Left hindlimb (tissue), 1 donor: ENCODE data around the gene CAMTA1.
A peak's percentile ranks its signal among the peaks of the same experiment; 100 is the strongest.

Experiments used
- DNase-seq: peaks from one replicate; pipeline ENCODE4 v3.0.0-alpha.2; 2018

The CAMTA1 gene

GRCh38 chr1:7613851-7614205 is 828.6 kb downstream of the CAMTA1 start:
- DNase-seq: peak; percentile 12

DNA sequence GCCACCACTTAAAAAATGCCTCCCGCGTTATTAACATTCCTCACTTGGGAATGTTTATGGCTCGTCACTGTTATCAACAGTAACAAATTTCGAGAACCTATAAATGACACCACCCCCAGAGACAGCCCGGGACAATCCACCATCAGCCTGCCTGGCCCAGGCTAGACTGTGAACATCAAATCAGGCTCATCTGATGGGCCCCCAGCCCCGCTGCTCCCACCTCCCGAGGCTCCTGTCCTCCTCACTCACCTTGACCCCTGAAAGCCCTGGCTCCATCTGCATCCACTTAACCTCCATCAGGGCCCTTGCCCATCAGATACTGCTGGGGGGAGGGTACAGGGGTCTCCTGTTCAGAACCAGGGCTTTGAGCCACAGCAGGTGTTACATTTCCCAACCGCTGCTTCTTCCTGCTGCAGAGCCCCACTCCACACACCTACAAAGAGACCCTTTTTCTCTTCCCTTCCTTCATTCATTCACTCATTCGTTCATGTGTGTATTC is 829.4 kb downstream of the CAMTA1 start:
- no peak for DNase-seq

DNA sequence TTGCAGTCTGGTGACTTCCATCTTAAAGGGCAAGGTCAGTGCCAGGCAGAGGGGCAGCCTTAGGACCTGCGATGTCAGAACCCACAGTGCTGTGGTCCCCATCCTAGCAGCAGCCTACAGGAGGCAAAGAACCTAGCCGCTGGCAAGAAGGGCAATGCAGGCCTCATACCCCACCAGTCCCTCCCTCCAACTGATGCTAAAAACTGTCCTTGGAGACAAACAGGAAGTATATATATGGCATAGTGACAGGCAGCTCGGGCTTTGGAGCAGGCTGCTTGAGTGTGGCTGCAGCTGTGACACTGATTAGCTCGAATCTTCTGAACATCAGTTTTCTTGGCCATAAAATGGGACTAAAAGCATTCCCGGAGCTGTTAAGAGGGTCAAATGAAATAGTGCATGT is 829.9 kb downstream of the CAMTA1 start:
- DNase-seq: no peak

- DNase-seq: peak; percentile 41
These were observed 831.0 kb downstream of the CAMTA1 start for GRCh38 chr1:7616076-7616832.

GRCh38 chr1:7616953-7617352 is 831.7 kb downstream of the CAMTA1 start:
- peak; percentile 9 for DNase-seq

DNA sequence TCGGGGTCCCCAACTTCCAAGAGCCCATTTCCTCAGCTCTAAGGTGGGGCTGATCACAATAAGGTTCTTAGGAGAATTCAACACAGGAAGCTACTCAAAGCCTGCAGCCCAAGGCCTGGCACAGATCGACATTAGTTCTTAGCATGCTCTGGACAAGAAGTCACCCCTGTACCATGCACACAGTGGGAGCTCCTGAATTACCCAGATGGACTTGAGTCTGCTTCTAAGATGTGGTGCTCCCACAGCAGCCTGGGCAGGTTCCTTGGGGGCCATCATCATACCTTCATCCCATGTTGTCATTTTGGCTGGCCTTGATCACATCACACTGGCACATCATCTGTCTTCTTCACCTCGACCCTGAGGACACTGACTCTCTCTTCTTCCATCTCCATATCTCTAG is 832.6 kb downstream of the CAMTA1 start:
- DNase-seq: peak; percentile 1

DNA sequence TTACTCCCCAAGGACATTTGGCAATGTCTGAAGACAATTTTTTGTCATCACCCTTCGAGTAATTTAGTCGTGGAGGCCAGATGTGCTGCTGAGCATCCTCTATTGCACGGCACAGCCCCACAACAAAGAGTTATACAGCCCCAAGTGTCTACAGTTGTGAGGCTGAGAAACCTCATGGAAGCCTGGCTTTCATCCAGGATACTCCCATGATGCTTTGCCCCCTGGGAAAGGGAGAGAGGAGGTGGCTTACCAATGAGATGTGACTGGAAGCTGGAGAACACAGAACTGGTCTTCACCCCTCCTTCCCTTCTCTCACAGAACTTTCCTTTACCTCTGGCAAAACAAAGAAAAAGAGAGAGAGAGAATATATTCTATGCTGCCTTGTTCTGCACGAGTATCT is 834.9 kb downstream of the CAMTA1 start:
- no peak for DNase-seq

DNA sequence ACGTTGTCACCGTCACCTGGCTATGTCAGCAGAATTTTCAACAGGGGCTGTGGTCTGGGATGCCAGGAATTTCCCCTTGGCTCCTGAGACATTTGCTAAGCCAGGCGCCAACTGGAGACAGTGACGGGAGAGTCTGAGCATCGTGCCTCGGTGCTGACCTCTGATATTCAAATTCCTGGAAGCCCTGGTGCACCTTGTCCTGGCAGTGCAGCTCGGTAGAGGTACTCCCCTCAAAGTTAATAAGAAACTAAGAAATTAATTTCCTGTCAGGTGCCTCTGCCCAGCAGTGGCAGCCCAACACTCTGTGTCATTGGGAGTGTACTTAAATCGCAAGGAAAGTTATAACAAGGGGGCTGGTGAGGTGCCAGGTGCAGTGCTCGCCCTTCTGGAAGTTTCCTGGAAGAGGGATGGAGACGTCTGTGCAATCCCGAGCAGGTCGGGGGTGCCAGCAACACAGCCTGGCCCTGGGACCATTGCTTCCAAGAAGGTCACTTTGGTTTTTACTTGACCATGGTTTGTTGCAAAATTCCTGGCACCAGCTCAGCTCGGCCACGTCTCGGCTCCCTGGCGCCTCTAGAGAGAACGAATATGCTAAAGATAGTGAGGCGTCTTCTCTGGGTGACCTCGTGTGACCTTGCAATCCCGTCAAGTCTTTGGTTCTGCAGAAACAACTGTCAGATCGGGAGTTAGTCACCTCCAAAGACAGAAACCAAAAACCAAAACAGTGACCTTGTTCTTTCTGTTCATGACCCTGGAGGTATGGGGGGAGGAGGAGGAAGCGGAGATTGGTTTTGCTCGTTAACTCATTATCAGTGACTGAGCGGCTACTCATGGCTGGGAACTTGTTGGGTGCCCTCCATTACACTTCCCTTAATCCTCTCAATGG is 836.3 kb downstream of the CAMTA1 start:
- DNase-seq: no peak

DNA sequence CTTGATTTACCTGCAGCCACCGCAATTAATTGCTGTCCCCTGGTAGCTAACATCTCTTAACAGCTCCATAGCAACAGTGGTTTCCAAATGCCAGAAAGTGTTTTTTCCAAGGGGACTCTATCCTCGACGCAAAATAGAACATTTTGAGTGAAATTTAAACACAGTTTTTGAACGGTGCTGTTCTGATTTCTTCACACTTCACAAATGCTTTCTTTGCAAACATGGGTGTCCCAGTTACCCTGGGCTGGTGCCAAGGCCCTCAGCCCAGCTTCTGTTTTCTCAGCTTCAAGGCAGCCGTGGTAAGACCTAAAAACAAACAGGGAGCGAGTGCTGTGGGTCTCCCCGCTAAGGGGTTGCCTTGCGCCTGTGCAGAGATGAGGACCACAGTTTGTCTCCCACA is 838.6 kb downstream of the CAMTA1 start:
- no peak for DNase-seq

DNA sequence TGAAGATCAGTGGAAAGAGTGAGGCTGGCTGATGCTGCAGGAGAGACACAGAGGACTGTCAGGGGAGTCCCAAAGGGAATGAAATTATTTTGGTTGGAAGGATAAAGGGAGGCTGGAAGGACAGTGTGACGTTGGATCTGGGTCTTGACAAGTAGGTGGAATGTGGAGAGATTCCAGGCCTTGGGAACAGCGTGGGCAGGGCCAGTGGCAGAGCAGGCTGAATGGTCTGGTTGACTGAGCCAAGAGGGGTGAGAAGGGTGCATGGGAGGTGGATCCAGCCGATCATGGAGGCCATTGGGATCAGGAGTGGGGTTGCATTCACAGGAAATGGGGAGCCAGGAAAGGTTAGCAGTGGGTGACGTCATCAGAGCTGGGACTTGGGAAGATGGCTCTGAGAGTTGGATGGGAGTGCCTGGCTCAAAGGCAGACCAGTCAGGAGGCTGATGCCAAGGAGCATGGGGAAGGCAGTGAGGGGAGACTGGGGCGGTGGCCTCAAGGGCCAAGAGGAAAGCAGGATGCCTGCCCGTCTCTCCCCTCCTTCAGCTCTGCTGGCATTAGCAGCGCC is 839.6 kb downstream of the CAMTA1 start:
- no peak for DNase-seq

DNA sequence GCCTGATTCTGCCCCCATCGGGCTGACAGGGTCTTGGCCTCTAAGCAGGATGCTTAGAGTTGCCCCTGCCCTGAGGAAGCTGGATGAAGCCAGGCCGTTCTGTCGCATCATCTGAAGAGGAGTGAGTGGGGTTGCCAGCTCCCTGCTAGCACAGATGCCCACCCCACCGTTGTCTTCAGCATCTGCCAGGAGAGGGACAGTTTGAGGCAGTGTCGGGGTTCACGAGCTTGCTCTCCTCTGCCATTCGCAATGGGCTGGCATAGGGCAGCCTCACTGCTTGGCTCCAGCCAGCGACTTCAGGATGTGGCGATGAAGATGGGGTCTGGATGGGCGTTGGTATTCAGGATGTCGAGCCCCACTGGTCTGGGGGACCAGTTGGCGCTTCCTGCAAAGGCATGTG is 840.1 kb downstream of the CAMTA1 start:
- no peak for DNase-seq

DNA sequence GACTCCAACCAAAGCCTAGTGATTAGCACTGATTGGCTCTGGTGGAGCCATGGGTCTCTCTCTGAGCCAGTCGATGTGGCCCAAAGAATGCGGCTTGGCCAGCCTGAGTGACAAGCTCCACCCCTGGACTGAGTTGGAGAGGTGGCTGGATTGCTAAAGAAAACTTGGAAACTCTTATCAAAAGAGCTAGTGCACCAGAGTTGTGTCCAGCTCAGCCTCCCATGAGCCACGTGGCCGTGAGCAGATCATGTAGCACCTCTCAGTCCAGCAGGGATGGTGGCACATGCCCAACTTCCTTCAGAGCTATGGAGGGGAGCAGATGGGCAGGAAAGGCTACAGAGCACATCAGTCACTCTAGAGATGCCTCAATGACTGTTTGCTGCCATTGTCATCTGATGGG is 843.0 kb downstream of the CAMTA1 start:
- no peak for DNase-seq

- DNase-seq: no peak
These were observed 843.8 kb downstream of the CAMTA1 start for GRCh38 chr1:7629011-7629410.

DNA sequence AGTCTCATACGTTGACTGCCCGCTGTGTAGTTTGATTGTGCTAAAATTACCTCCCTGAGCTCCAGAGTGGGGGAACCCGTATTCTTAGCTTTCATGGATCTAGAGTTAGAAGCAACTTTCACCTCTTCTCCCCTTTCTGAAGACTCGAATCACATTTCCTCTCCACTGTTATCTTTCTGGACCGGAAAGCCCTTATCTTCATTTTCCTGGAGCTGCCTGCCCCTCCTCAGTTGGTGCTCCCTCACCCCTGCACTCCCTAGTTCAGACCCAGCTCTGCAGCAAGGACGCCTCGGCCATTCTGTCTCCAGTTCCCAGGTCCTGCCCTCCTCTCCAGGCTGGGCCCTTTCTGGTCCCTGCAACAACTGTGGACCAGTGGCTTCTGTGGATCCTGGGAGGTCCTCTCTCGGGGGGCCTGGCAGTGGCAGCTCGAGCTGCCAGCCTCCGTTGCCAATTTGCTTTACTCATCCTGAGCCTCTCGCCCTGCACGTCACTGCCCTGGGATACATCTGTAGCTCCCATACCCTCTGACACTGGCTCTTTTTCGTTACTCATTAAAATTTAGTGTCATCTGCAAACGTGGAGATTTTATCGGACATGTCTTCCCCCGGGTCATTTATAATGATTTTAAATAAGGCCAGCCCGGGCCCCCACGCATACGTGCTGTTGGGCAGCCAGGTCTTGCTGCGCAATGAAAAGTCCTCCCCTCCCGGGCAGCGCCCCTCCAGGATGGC is 844.4 kb downstream of the CAMTA1 start:
- DNase-seq: no peak

- DNase-seq: no peak
These were observed 845.1 kb downstream of the CAMTA1 start for GRCh38 chr1:7630378-7630777.

- DNase-seq: no peak
These were observed 846.9 kb downstream of the CAMTA1 start for GRCh38 chr1:7632176-7632575.

DNA sequence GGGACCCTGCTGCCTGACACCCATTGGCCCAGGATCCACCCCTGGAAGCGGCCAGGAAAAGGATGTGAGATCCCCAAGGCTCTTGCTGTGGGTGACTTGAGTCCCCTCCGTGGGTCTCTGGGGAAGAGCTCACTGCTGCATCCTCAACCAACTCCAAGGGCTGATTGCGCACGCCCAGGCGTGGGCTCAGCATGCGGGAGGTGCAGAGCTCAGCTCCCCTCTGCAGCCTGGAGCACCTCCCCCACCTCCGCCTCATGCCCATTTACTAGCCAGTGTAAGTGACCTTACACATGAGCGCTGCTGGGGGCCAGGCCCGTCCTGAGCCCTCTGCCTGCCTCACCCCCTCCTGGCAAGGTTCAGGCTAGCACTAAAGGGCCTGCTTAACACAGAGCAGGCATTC is 847.4 kb downstream of the CAMTA1 start:
- no peak for DNase-seq

- no peak for DNase-seq
These were observed 848.4 kb downstream of the CAMTA1 start for GRCh38 chr1:7633506-7634245.

DNA sequence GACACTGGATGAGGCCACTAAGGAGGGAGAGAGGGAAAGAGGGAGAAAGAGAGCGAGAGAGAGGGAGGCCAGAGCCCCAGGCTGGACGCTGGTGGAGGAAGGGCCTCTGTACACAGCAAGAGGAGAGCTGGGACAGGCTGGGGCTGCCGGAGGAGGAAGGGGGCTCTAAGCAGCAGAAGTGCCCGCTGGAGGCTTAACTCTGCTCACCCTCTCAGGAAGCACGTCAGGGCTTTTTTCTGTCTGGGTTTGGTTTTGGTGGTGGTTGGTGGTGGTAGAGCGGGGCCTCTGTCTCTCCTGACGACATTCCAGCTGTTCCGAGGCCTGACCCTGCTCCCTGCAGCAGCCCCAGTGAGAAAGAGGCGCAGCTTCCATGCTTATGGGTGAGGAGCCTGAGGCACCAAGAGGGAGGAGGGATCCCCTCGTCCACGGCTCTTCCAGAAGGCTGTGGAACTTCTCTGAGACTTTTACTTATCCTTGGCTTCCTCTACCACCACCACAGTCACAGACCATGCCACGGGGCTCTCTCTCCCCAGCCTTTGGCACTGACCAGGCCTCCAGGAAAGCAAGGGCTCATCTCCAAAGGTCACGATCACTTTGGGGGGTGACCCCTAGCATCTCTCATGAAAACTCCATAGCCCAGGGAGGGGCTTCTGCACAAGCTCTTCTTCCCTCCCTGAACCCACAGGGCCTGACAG is 849.4 kb downstream of the CAMTA1 start:
- DNase-seq: no peak

DNA sequence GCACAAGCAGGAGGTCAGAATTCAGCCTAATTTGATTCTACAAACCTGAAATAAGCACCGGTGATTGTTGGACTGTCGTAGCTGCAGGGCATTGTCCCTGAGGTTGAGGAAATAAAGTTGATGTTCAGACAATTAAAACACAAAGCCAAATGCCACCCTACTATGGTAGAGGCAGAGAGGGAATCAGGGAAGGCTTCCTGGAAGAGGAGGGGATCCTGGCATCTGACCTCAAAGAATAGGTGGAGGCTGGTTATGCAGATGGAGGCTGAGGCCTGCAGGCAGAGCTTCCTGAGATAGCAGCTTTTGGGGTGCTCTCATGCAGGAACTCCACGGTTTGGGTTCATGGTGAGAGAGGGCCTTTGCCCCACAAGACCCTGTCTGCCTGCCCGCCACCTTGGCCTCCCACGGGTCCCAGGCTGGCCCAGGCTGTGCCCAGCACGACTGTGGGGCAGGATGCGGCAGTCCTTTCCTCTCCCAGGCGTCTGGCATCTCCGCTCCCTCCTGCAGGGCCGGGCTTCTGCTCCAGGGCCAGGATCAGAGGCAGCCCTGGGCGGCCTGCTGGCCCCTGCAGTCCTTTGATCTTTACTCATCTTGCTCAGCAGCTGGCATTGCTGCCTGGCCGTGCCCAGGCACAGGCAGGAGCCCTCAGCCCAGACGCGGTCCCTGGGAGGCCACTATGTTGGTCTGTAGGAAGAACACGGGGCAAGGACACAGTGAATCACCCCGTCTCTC is 851.7 kb downstream of the CAMTA1 start:
- no peak for DNase-seq

DNA sequence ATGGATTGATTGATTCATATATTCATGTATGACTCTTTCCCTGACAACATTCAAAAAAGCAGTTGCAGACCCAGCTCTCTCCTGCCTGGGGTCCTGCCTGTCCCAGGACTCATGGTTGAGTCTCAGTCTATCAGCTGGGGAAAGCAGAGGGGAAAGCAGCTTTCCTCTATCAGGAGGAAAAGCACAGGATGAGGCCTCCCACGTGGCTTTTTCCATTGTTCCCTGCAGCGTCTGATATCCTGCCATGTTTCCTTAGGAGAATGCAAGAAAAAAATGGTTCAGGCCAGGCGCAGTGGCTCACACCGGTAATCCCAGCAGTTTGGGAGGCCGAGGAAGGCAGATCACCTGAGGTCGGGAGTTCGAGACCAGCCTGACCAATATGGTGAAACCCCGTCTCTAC is 852.8 kb downstream of the CAMTA1 start:
- no peak for DNase-seq
